Effector memory CD4-positive, alpha-beta T cell (primary cell): ENCODE measurements around the gene TMEM131.

Source experiments
- DNase-seq, 3 donors: peaks; one replicate each; pipeline ENCODE4 v3.0.0-alpha.2; 2020
- H3K27ac ChIP-seq: 2 replicates; pipeline ENCODE4 v1.7.0; 2013; ENCODE audit warnings: mild to moderate bottlenecking, low read length, moderate library complexity; ENCODE audit not compliant: insufficient read depth, poor library complexity, severe bottlenecking
- H3K27me3 ChIP-seq: replicated peaks from 2 replicates; pipeline ENCODE4 v1.7.0; 2013; ENCODE audit warnings: mild to moderate bottlenecking, low read length; ENCODE audit not compliant: insufficient read depth, control insufficient read depth, poor library complexity, severe bottlenecking
- H3K36me3 ChIP-seq: 2 replicates; pipeline ENCODE4 v1.7.0; 2013; ENCODE audit warnings: mild to moderate bottlenecking, low read length, moderate library complexity; ENCODE audit not compliant: control insufficient read depth, insufficient read depth
- H3K4me1 ChIP-seq: 2 replicates; pipeline ENCODE4 v1.7.0; 2013; ENCODE audit warnings: low read length, mild to moderate bottlenecking; ENCODE audit not compliant: control insufficient read depth, insufficient read depth, poor library complexity, severe bottlenecking
- H3K4me3 ChIP-seq: 2 replicates; pipeline ENCODE4 v1.7.0; 2013; ENCODE audit warnings: low read length, low read depth, mild to moderate bottlenecking; ENCODE audit not compliant: insufficient read depth, poor library complexity, severe bottlenecking
- H3K9me3 ChIP-seq: 2 replicates; pipeline ENCODE4 v1.7.0; 2013; ENCODE audit warnings: mild to moderate bottlenecking, low read length, moderate library complexity; ENCODE audit not compliant: control insufficient read depth

Gene TMEM131

DNA sequence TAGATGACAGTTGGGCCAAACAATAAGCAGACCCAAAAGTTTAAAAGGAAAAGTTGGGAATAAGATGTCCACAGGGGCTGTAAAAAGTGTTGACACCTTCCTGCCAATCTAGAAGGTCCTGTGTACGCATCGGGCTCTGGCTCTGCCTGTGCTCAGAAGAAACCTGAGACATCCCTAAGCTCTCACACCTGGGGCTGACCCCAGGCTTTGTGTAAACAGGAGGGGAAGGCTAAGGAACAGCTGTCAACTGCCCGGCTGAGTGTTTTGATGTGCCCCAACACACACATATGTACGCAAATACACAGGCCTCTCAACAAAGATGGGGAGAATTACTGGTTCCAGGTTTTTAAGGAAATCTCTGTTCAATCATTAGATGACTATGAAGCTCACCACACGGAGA, 59.5 kb downstream of the TMEM131 start:
- H3K27ac ChIP-seq, result no peak overlapping the region
- H3K27me3 ChIP-seq, result no peaks in the 10 kb centered on the region
- H3K9me3 ChIP-seq, result no peaks in the 10 kb centered on the region
- no peaks in the 10 kb centered on the region for H3K36me3 ChIP-seq
- no peak for DNase-seq
- H3K4me3 ChIP-seq, result no peak overlapping the region
- no peaks in the 10 kb centered on the region for H3K4me1 ChIP-seq

DNA sequence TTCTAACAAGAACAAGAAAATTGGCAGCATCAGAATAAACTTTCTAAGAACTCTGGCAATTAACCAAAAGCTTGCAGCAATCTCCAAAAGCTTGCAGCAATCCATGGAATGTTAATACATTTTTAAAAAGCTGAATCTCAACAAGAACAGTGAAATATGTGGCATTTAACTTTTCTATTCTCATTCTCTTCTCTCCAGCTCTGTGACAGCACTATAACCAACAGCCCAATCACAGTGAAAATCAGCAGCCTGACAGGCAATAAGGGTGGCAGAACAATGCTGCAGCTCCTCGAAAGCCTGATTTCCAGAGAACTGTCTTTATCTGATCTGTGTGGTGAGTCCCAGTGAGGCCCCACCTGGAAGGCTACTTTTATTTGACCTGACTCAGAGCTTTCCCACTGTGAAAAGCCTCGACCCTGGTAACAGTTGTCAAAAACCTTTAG, 60.0 kb downstream of the TMEM131 start:
- H3K36me3 ChIP-seq, result no peaks in the 10 kb centered on the region
- H3K27me3 ChIP-seq, result no peaks in the 10 kb centered on the region
- no peaks in the 10 kb centered on the region for H3K9me3 ChIP-seq
- H3K27ac ChIP-seq, result no peak overlapping the region
- H3K4me1 ChIP-seq, result no peaks in the 10 kb centered on the region
- no peak for DNase-seq
- H3K4me3 ChIP-seq, result no peak overlapping the region

DNA sequence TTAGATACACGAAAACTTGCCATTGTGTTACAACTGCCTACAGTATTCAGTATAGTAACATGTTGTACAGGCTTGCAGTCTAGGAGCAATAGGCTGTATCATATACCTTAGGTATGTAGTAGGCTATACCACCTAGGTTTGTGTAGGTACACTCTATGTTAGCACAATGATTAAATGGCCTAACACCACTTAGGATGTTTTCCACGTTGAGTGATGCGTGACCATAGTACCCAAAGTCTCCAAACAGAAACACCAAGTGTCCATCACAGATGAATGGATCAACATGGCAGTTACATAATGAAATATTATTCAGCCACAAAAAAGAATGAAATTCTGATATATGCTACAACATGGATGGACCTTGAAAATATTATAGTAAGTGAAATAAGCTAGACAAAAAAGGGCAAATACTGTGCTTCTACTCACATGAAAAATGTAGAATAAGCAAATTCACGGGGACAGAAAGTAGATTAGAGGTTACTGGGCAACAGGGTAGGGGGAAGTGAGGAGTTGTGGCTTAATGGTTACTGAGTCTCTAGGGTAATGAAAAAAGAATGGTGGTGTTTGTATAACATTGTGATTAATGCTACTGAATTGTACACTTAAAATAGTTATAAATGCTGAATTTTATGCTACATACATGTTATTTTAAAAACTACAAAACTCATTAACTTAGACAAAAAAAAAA, 62.6 kb downstream of the TMEM131 start:
- no peaks in the 10 kb centered on the region for H3K9me3 ChIP-seq
- H3K36me3 ChIP-seq, result no peaks in the 10 kb centered on the region
- no peaks in the 10 kb centered on the region for H3K4me1 ChIP-seq
- H3K27ac ChIP-seq, result no peak overlapping the region
- no peaks in the 10 kb centered on the region for H3K27me3 ChIP-seq
- DNase-seq, result no peak
- H3K4me3 ChIP-seq, result no peak overlapping the region

DNA sequence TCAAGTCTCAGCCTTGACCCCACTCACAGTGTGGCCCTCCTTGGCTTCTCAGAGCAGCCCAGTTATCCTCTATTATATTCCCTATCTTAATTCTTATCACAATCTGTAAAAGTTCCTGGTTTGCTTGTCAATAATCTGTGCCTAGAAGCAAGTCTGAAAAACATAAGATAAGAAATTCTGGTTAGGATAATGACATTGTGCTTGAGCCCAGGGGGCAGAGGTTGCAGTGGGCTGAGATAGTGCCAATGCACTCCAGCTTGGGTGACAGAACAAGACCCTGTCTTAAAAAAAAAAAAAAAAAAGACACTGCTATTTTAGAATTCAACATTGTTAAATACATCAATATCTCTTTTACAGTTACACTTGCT, 63.9 kb downstream of the TMEM131 start:
- DNase-seq, result no peak
- Histone ChIP-seq H3K27ac (no peak overlapping the region), H3K27me3 (no peaks in the 10 kb centered on the region), H3K36me3 (no peaks in the 10 kb centered on the region), H3K4me1 (no peaks in the 10 kb centered on the region), H3K4me3 (no peak overlapping the region), H3K9me3 (no peaks in the 10 kb centered on the region)

DNA sequence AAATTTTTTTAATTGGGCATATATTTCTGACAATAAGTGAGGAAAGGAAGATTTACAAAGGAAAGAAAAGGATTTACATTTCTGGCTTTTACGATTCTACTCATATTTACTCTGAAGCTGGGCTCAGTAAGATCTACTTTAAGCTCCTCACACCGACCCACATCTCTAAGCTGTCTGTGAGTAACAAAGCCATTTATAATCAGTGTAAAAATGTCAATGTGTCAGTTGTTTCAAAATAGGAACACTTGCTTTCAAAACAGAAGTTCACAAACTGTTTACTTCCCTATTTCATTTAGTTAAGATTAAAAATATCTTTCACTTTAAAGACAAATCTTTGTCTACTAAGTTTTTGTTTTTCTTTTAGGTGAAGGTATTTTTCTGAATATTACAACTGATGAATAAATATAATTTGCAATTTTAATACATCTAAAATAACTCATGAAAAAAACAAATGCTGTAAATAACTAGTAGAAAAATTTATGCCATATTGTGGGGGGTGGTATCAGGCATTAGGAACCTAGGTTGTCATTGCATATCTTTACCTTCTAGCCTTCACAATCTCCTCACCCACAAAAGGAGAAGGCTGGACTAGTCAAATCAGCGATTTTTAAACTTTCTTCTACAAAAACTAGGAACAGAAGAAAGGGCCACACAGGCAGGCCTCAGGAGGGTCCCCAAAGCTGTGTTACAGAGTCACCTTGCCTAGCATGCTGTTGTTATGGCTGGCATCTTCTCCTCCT, 64.5 kb downstream of the TMEM131 start:
- Histone ChIP-seq H3K27ac (no peak overlapping the region), H3K9me3 (no peaks in the 10 kb centered on the region), H3K36me3 (no peaks in the 10 kb centered on the region), H3K4me3 (no peak overlapping the region), H3K4me1 (no peaks in the 10 kb centered on the region), H3K27me3 (no peaks in the 10 kb centered on the region)
- DNase-seq, result no peak

DNA sequence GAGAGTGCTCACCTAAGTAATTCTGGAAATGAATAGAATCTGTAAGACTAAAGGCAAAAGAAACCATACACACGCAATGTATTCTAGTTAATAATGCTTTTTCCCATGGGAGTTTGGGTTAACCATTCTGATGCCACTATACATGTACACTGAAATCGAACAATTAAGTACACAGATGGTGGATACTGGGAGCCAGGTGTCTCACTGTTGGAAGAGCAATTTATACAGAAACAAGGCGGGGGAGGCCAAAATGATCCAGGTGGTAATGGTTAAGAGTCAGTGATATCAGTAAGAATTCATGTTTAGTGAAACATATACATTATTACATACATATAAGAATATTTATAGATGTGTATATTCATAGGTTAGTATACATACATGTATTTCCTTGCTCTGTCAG, 67.2 kb downstream of the TMEM131 start:
- Histone ChIP-seq H3K9me3 (no peaks in the 10 kb centered on the region), H3K27ac (no peak overlapping the region), H3K4me3 (no peak overlapping the region), H3K4me1 (no peaks in the 10 kb centered on the region), H3K36me3 (peaks cover 6% of the 10 kb centered on the region), H3K27me3 (no peaks in the 10 kb centered on the region)
- no peak for DNase-seq

DNA sequence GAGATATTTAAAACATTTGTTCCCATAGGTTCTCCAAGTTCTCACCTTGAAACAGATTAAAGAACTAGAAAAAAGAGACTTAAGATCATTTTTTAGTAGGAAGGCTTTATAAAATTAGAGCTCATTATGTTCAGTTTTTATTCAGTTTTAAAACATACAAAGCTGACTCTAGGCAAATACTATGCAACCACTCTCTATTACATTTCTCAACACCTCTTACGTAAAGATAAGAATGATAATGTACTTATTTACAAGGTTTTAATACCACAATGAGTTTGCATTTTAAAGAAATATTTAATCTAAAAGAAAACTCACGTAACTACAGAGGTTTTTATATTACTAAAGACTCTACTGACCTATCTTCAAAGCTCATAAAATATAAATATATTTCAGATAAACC, 68.8 kb downstream of the TMEM131 start:
- no peak for DNase-seq
- Histone ChIP-seq H3K4me1 (no peaks in the 10 kb centered on the region), H3K27me3 (no peaks in the 10 kb centered on the region), H3K9me3 (no peaks in the 10 kb centered on the region), H3K36me3 (peaks cover 6% of the 10 kb centered on the region), H3K27ac (no peak overlapping the region), H3K4me3 (no peak overlapping the region)

DNA sequence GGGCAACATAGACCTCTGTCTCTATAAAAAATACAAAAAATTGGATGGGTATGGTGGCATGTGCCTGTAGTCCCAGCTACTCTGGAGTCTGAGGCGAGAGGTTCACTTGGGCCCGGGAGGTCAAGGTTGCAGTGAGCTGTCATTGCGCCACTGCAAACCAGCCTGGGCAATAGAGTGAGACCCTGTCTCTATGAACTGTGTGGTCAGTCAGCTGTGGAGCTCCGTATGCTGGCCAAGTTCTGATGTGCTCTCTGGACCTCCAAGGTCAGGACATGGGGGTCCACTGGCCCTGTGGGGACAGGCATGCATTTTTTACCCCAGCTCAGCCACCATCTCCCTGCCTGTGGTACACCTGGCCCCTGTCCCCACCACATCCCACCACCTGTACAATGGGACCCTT, 71.6 kb downstream of the TMEM131 start:
- no peaks in the 10 kb centered on the region for H3K9me3 ChIP-seq
- no peaks in the 10 kb centered on the region for H3K27me3 ChIP-seq
- H3K36me3 ChIP-seq, result peaks cover 6% of the 10 kb centered on the region
- DNase-seq, result no peak
- H3K4me1 ChIP-seq, result no peaks in the 10 kb centered on the region
- H3K4me3 ChIP-seq, result no peak overlapping the region
- no peak overlapping the region for H3K27ac ChIP-seq

DNA sequence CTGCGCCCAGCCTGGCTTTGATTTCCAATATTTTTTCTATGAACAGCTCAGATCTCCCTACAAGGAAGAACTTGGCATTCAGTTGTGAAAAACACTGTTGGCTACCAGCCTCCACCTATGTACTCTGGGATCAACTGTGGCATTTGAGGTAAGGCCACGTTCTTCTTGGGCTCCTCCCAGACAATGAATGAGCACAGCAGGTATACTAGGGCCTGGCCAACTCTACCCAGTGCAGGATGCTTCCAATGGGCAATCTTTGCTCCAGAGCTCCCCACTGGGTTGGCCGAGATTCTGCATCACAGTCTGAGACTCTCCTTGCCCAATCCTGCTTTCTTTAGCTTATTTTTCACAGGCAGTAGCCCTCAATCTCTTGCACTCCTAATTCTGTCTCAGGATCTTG, 75.9 kb downstream of the TMEM131 start:
- no peaks in the 10 kb centered on the region for H3K4me1 ChIP-seq
- no peak for DNase-seq
- H3K27me3 ChIP-seq, result no peaks in the 10 kb centered on the region
- no peak overlapping the region for H3K27ac ChIP-seq
- H3K36me3 ChIP-seq, result peaks cover 1% of the 10 kb centered on the region
- no peak overlapping the region for H3K4me3 ChIP-seq
- H3K9me3 ChIP-seq, result no peaks in the 10 kb centered on the region

DNA sequence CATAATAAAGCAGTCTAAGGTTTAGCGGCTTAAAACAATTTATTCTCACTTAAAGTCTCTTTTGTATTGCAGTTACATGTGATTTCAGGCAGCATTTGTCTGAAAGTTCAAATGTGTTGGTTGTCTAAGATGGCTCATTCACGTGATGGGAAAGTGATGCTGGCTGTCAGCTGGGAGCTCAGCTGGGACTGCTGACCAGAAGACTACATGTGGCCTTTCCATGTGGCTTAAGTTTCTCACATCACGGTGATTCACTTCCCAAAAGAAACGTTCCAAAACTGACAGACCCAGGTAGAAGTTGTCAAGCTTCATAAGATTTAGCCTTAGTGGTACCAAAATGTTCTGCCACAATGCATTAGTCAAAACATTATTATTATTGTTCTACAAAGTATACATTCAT, 76.9 kb downstream of the TMEM131 start:
- Histone ChIP-seq H3K4me3 (no peak overlapping the region), H3K9me3 (no peaks in the 10 kb centered on the region), H3K36me3 (no peaks in the 10 kb centered on the region), H3K27ac (no peak overlapping the region), H3K27me3 (no peaks in the 10 kb centered on the region), H3K4me1 (no peaks in the 10 kb centered on the region)
- DNase-seq, result no peak
